Coronary artery (tissue), 2 donors: ENCODE results near the gene SLC8A3.

Experiments used
- DNase-seq: peaks from one replicate; pipeline ENCODE4 v3.0.0-alpha.2; 2017; ENCODE audit warnings: low spot score
- H3K27ac ChIP-seq, 2 donors: fragments of 200-600 bp; sonication (generic); one replicate each; pipeline ENCODE4 v1.5.1; 2016 to 2019
- H3K4me3 ChIP-seq: fragments of 200-600 bp; sonication (generic); 2 replicates; pipeline ENCODE4 v1.5.1; 2016; ENCODE audit warnings: mild to moderate bottlenecking, moderate library complexity
- TF ChIP-seq, protein P1 (sequence below): fragments of 200-600 bp; sonication (generic); IDR thresholded peaks from one replicate; pipeline ENCODE4 v1.5.1; 2019; ENCODE audit warnings: antibody characterized with exemption

The SLC8A3 gene

DNA sequence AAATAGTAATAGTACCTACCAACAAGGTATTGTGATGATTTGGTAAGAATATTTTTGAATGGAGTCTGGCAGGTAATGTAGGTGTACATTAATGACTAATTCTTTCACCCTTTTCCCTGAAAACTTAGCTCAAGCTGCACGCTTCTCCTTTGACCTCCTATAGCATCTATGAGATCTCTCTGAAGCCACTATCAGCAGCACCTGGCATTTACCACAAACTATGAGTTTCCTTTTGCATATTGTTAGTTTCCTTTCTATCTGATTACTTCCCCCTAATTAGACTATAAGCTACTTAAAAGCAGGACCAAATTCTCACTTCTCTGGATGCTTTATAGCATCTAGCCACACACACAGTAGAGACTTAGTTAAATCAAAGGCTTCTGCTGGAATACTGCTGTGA lies 48.1 kb downstream of the SLC8A3 start:
- no peak overlapping the region for H3K4me3 ChIP-seq
- TF ChIP-seq, protein P1, sequence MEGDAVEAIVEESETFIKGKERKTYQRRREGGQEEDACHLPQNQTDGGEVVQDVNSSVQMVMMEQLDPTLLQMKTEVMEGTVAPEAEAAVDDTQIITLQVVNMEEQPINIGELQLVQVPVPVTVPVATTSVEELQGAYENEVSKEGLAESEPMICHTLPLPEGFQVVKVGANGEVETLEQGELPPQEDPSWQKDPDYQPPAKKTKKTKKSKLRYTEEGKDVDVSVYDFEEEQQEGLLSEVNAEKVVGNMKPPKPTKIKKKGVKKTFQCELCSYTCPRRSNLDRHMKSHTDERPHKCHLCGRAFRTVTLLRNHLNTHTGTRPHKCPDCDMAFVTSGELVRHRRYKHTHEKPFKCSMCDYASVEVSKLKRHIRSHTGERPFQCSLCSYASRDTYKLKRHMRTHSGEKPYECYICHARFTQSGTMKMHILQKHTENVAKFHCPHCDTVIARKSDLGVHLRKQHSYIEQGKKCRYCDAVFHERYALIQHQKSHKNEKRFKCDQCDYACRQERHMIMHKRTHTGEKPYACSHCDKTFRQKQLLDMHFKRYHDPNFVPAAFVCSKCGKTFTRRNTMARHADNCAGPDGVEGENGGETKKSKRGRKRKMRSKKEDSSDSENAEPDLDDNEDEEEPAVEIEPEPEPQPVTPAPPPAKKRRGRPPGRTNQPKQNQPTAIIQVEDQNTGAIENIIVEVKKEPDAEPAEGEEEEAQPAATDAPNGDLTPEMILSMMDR: no peak
- no peak for DNase-seq
- no peak overlapping the region for H3K27ac ChIP-seq

DNA sequence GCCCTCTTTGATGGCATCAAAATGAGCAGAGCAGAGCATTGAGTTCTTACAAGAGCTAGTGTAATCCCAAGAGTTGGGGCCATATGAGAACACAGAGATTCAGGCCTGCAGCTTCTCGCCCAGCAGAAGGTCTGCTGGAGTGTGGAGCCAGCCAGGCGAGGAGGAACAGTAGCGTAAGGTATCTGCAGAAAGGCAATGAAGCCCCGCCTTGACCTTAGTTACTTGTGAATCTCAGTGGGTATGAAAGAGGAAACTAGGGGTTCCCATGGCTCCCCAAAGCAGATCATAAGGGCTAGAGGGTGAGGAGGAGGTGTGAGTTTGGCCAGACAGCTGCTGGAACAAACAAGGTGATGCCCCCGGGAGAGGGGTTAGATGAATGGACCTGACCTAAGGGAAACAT lies 49.4 kb downstream of the SLC8A3 start:
- Histone ChIP-seq H3K27ac (no peak overlapping the region), H3K4me3 (no peak overlapping the region)
- TF ChIP-seq, protein P1: no peak
- DNase-seq: no peak

DNA sequence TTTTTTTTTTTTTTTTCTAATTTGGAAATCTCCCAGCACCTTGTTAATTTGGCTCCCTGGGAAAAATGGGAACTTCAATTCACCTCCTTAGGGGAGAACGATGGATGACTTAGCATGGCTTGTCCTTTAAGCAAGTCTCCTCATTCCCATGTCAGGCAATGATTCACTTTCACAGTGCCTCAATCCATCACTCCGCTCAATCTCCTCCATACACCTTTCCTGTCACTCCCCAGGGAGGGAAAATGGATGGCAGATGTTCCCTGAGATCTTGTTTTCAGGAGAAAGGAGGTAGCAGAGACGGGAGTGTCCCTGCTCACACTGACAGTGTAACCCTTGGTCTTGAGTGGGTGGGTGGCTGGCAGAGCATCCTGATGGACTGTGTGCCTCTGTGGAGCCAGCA lies 51.0 kb downstream of the SLC8A3 start:
- Histone ChIP-seq H3K4me3 (no peak overlapping the region), H3K27ac (no peak overlapping the region)
- TF ChIP-seq, protein P1: no peak
- DNase-seq: no peak

DNA sequence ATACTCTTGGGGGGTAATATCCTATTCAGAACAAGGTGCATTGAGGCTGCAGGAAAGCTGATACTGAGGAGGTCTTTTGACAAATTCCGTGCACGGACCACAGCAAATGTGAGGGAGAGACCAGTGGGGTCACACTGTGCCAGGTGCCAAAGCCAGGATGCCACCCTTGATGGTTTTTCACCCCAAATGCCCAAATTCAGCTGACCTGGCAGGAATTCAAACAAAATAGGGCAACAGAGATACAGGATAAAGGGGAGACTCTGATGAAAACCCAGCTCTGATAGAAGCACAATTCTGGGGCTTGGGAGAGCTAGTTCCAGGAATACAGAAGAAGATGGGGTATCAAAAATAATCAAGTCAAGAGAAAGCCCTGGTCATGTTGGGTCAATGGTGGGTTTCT lies 55.3 kb downstream of the SLC8A3 start:
- DNase-seq: no peak
- Histone ChIP-seq H3K4me3 (no peak overlapping the region), H3K27ac (no peak overlapping the region)
- TF ChIP-seq, protein P1: no peak

DNA sequence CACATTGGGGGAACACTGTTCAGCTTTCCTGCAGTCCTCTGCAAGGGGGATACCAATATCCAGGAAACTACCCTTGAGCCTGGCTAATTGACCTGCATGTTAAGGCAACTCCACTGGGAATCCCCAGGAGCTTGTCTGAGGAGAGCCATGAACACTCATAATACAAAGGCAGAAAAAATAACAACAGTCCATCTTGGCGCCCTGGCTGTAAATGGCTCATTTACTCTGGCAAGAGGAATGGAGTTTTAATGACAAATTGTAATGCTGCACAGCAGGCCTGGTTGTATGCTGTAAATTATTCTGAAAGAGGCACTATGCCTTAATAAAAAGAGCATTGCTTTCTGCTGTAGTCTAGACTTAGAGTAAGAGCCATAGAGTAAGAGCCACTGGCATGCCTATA lies 58.3 kb downstream of the SLC8A3 start:
- DNase-seq: no peak
- H3K27ac ChIP-seq: no peak overlapping the region
- TF ChIP-seq, protein P1: no peak
- H3K4me3 ChIP-seq: no peak overlapping the region

DNA sequence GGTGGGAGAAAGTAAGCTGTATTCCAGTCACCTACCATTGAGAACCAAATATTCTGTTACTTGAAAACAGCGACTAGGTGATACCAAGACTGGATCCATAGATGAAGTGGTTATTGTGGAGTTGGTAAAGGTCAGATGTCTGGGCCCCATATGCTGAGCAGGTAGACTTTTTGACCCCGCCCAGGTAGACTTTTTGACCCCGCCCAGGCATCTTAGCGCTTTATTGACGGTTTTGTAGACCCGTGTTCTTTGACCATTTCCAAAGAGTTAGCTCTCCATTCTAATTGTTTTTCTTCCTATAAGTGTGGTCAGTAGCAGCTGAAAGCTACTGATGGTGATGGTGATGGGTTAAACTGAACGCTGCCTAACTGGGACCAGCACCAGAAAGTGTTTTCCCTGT lies 61.6 kb downstream of the SLC8A3 start:
- no peak overlapping the region for H3K4me3 ChIP-seq
- TF ChIP-seq, protein P1: no peak
- no peak for DNase-seq
- H3K27ac ChIP-seq: no peak overlapping the region

DNA sequence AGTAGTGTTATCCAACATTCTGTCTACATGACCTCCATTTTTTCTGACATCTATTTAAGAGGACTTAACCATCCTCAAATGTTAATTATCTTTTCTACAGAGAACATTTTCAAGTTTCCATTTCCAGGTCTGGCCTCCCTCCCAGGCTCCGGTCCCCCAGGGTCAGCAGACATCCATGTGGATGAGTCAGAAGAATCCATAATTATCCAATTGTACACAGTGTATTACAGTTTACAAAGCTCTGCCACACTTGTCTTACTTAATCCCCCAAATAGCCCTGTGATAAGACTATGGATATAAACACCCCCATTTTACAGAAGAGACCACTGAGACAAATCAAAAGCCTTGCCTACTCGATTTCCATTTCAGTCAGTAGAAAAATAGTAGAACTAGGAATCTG lies 65.0 kb downstream of the SLC8A3 start:
- TF ChIP-seq, protein P1: no peak
- no peak overlapping the region for H3K27ac ChIP-seq
- H3K4me3 ChIP-seq: no peak overlapping the region
- DNase-seq: no peak
